DOHH2 (cell line): Measurements from ENCODE around the gene OVCA2.

Source experiments
- H3F3A ChIP-seq: fragments of 200-600 bp; sonication (generic), shearing (Covaris generic); 2 replicates; pipeline ENCODE4 v1.6.0; 2016; ENCODE audit warnings: antibody characterized with exemption, mild to moderate bottlenecking; ENCODE audit not compliant: control insufficient read depth, insufficient read depth
- H3K27ac ChIP-seq: fragments of 200-600 bp; sonication (generic); 2 replicates; pipeline ENCODE4 v1.5.1; 2014; ENCODE audit warnings: low read depth, mild to moderate bottlenecking, low read length, moderate library complexity
- H3K27me3 ChIP-seq: fragments of 200-600 bp; sonication (generic); 2 replicates; pipeline ENCODE4 v1.6.1; 2014; ENCODE audit warnings: mild to moderate bottlenecking, low read length, mixed read lengths; ENCODE audit not compliant: control insufficient read depth
- H3K36me3 ChIP-seq: fragments of 200-600 bp; sonication (generic); 2 replicates; pipeline ENCODE4 v1.6.1; 2014; ENCODE audit warnings: mild to moderate bottlenecking, low read length, moderate library complexity, mixed read lengths; ENCODE audit not compliant: control insufficient read depth
- H3K4me1 ChIP-seq: fragments of 200-600 bp; sonication (generic); 2 replicates; pipeline ENCODE4 v1.6.1; 2014; ENCODE audit warnings: mild to moderate bottlenecking, low read length, mixed read lengths; ENCODE audit not compliant: control insufficient read depth
- H3K4me2 ChIP-seq: fragments of 200-600 bp; sonication (generic); 2 replicates; pipeline ENCODE4 v1.6.0; 2014; ENCODE audit warnings: mild to moderate bottlenecking, low read length, moderate library complexity
- H3K4me3 ChIP-seq: fragments of 200-600 bp; sonication (generic); 2 replicates; pipeline ENCODE4 v1.5.1; 2014; ENCODE audit warnings: mild to moderate bottlenecking, low read length, mixed read lengths
- H3K79me2 ChIP-seq: fragments of 200-600 bp; sonication (generic); 2 replicates; pipeline ENCODE4 v1.6.1; 2014; ENCODE audit warnings: mild to moderate bottlenecking, low read length, mixed read lengths; ENCODE audit not compliant: control insufficient read depth
- H3K9me2 ChIP-seq: fragments of 200-600 bp; sonication (generic); replicated peaks from 2 replicates; pipeline ENCODE4 v1.6.1; 2014; ENCODE audit warnings: mild to moderate bottlenecking, low read length, mixed read lengths; ENCODE audit not compliant: control insufficient read depth
- H3K9me3 ChIP-seq: fragments of 200-600 bp; sonication (generic); 2 replicates; pipeline ENCODE4 v1.6.1; 2014; ENCODE audit warnings: antibody characterized with exemption, low read length, mixed read lengths; ENCODE audit not compliant: control insufficient read depth, insufficient read depth
- H4K20me1 ChIP-seq: fragments of 200-600 bp; sonication (generic); 2 replicates; pipeline ENCODE4 v1.6.0; 2014; ENCODE audit warnings: low read depth, mild to moderate bottlenecking, antibody characterized with exemption, low read length, moderate library complexity; ENCODE audit not compliant: control insufficient read depth, insufficient read depth
- EZH2phosphoT487 ChIP-seq: fragments of 200-600 bp; sonication (generic); IDR thresholded peaks from 2 replicates; pipeline ENCODE4 v1.6.1; 2017; ENCODE audit warnings: borderline replicate concordance, mild to moderate bottlenecking, antibody characterized with exemption, low read length, moderate library complexity, mixed read lengths
- TF ChIP-seq, protein P1 (sequence below): fragments of 200-600 bp; sonication (generic); IDR thresholded peaks from one replicate; pipeline ENCODE4 v1.5.1; 2014; ENCODE audit warnings: antibody characterized with exemption, mild to moderate bottlenecking, low read depth, low read length; ENCODE audit not compliant: poor library complexity, severe bottlenecking

Gene OVCA2

DNA sequence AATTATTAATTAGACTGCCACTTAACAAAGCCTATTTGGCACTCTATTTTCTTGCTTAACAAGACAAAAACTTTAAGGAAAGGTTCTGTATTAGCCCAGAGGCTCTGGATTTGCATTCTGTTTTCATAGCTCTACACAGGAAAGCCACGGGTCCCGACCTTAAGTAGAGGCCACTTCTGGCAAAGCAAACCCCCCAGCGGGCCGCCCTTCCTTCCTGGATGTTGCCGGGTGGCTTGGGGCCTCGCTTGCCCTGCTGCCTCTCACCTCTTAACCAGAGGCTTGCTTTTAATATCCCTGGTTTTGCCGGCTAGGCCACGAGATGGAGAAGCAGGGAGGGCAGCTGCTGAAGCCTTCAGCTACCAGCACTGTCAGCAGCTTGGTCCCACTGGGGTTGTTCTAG is 21.1 kb upstream of the OVCA2 start:
- Histone ChIP-seq H3K27ac (no peak overlapping the region), H3K4me1 (peaks cover 14% of the 10 kb centered on the region)

DNA sequence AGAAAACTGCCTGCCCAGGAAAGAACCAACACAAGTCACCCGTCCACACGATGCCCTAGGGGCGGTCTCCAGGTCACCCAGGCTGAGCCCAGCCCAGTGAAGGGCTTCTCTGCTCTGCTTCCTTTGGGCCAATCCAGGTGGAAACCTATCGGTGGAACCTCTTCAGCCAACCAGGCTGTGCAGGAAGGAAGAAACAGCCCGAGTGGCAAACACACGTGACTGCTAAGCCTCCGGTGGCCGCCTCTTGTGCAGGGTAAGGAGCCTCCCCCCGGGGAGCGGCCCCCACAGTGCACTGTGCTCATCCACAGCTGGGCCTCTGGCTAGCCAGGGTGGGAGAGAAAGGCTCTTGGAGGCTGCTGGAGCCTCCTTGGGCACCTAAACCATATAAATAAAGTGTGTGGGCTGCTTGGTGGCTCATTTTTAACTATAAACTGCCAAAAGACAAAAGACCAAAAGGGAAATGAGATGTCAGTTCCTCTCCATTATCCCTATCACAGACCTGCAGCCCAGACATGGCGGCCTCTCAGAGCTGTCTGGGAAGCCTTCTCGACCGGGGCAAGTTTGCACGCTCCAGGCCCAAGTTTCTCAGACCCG is 19.1 kb upstream of the OVCA2 start:
- no peak overlapping the region for H3K4me3 ChIP-seq
- no peaks in the 10 kb centered on the region for H3K9me3 ChIP-seq
- H3K79me2 ChIP-seq, result no peaks in the 10 kb centered on the region
- H3K27ac ChIP-seq, result no peak overlapping the region
- no peaks in the 10 kb centered on the region for H3F3A ChIP-seq
- H3K4me2 ChIP-seq, result no peak overlapping the region
- H3K4me1 ChIP-seq, result peaks cover 10% of the 10 kb centered on the region
- no peaks in the 10 kb centered on the region for H3K36me3 ChIP-seq
- H4K20me1 ChIP-seq, result no peaks in the 10 kb centered on the region; the same call in 1 of the 2 replicates
- peaks cover 79% of the 10 kb centered on the region for H3K27me3 ChIP-seq
- no peak for TF ChIP-seq EZH2phosphoT487
- TF ChIP-seq, protein P1, sequence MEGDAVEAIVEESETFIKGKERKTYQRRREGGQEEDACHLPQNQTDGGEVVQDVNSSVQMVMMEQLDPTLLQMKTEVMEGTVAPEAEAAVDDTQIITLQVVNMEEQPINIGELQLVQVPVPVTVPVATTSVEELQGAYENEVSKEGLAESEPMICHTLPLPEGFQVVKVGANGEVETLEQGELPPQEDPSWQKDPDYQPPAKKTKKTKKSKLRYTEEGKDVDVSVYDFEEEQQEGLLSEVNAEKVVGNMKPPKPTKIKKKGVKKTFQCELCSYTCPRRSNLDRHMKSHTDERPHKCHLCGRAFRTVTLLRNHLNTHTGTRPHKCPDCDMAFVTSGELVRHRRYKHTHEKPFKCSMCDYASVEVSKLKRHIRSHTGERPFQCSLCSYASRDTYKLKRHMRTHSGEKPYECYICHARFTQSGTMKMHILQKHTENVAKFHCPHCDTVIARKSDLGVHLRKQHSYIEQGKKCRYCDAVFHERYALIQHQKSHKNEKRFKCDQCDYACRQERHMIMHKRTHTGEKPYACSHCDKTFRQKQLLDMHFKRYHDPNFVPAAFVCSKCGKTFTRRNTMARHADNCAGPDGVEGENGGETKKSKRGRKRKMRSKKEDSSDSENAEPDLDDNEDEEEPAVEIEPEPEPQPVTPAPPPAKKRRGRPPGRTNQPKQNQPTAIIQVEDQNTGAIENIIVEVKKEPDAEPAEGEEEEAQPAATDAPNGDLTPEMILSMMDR, result no peak
- no peaks in the 10 kb centered on the region for H3K9me2 ChIP-seq

More for the DNA sequence above, 21.1 kb upstream of the OVCA2 start:
- Histone ChIP-seq H3K9me3 (no peaks in the 10 kb centered on the region), H3K36me3 (no peaks in the 10 kb centered on the region), H3K9me2 (no peaks in the 10 kb centered on the region), H3F3A (no peaks in the 10 kb centered on the region), H3K4me2 (no peak overlapping the region), H3K79me2 (no peaks in the 10 kb centered on the region), H4K20me1 (no peaks in the 10 kb centered on the region; the same call in 1 of the 2 replicates), H3K4me3 (no peak overlapping the region), H3K27me3 (peaks cover 72% of the 10 kb centered on the region)
- no peak for TF ChIP-seq EZH2phosphoT487
- TF ChIP-seq, protein P1, result no peak

DNA sequence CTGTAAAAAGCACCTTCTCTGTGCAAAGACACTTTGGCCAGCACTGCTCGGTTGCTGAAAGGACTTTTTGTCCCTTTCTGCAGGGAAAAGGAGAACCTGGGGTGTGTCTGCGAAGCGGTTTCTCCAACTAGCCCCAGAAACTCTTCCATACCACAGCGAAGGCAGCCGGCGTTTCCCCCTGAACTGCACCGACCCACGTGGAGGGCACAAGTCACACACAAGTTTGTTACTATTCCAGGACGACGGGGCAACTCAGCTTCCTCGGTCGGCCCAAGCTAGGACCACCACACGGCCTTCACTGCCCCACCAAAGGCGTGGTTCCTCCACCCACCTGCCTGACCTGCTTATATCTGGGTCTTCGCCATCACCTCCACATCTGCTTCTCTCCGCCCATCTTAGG is 18.6 kb upstream of the OVCA2 start:
- H3K9me2 ChIP-seq, result no peaks in the 10 kb centered on the region
- no peak overlapping the region for H3K4me3 ChIP-seq
- H3K36me3 ChIP-seq, result no peaks in the 10 kb centered on the region
- H4K20me1 ChIP-seq, result no peaks in the 10 kb centered on the region; the same call in 1 of the 2 replicates
- peaks cover 10% of the 10 kb centered on the region; the same call in 1 of the 2 replicates for H3K4me1 ChIP-seq
- no peak overlapping the region for H3K4me2 ChIP-seq
- H3K27ac ChIP-seq, result no peak overlapping the region
- peaks cover 77% of the 10 kb centered on the region for H3K27me3 ChIP-seq
- no peaks in the 10 kb centered on the region for H3K79me2 ChIP-seq
- no peaks in the 10 kb centered on the region for H3F3A ChIP-seq
- no peaks in the 10 kb centered on the region for H3K9me3 ChIP-seq
- TF ChIP-seq EZH2phosphoT487, result no peak
- TF ChIP-seq, protein P1, result no peak
